Measurements from ENCODE around the gene PCGF2. TPM values are rescaled to one million over a fixed set of nuclear protein-coding genes. Genes with fewer than 3 reads are reported as not detected.

The PCGF2 gene
- total RNA-seq, 1 experiment from 2014 or later, result 43.9 TPM

GRCh38 chr17:38738686-38739085 is 9.4 kb downstream of the PCGF2 start:
- ATAC-seq (no peak), DNase-seq (ENCODE audit: low read depth, low spot score) (no peak)
- Histone ChIP-seq H3K27ac (ENCODE audit: low read length) (no peak overlapping the region), H3K36me3 (ENCODE audit: control insufficient read depth, insufficient read depth, low read length) (no peaks in the 10 kb centered on the region; the same call in 1 of the 2 replicates), H3K27me3 (ENCODE audit: control insufficient read depth, insufficient read depth, low read length) (no peaks in the 10 kb centered on the region), H3K4me3 (ENCODE audit: low read depth in 2 of 2, low read length in 2 of 2) (no peak overlapping the region), H3K9me3 (ENCODE audit: control insufficient read depth, insufficient read depth, low read depth, low read length) (no peaks in the 10 kb centered on the region), H3K4me1 (ENCODE audit: control insufficient read depth, insufficient read depth, low read length) (peaks cover 31% of the 10 kb centered on the region)
- POLR2A ChIA-PET, result no interaction called here
- in situ Hi-C loops (cut with HindIII; ENCODE audit: low pct_unique_long_range_greater_than_20kb, low sequenced_read_pairs), result no loop called here
- intact Hi-C loops (cut with micrococcal nuclease; ENCODE audit: unreplicated experiment), result no loop called here
- CTCF ChIA-PET, result interaction anchor here (0.5 kb wide), 1 partner anchor 225 kb away, joined by 4 read pairs; no protein-coding TSS in a partner anchor
- BruUV-seq (replicated peaks), result no TSS peak
- TF ChIP-seq CTCF (IDR thresholded peaks at IDR 0.05), result no peak
- TF ChIP-seq SIN3A (IDR thresholded peaks at IDR 0.05; ENCODE audit: borderline replicate concordance, insufficient read depth, low read depth, low read length), result no peak
- TF ChIP-seq POLR2AphosphoS5 (IDR thresholded peaks at IDR 0.05; ENCODE audit: low read depth, low read length), result no peak
- TF ChIP-seq TCF7L2 (IDR thresholded peaks at IDR 0.05; ENCODE audit: low read depth, low read length), result no peak
- TF ChIP-seq REST (IDR thresholded peaks at IDR 0.05; ENCODE audit: insufficient read depth in 1 of 2, low read depth in 2 of 2, low read length in 1 of 2), result no peak

GRCh38 chr17:38738007-38738662 is 10.0 kb downstream of the PCGF2 start:
- Histone ChIP-seq H3K4me3 (ENCODE audit: low read depth in 2 of 2, low read length in 2 of 2) (no peak overlapping the region), H3K4me1 (ENCODE audit: control insufficient read depth, insufficient read depth, low read length) (peaks cover 29% of the 10 kb centered on the region), H3K27ac (ENCODE audit: low read length) (no peak overlapping the region), H3K27me3 (ENCODE audit: control insufficient read depth, insufficient read depth, low read length) (no peaks in the 10 kb centered on the region), H3K36me3 (ENCODE audit: control insufficient read depth, insufficient read depth, low read length) (no peaks in the 10 kb centered on the region; the same call in 1 of the 2 replicates), H3K9me3 (ENCODE audit: control insufficient read depth, insufficient read depth, low read depth, low read length) (no peaks in the 10 kb centered on the region)
- ATAC-seq, result no peak
- BruUV-seq (replicated peaks), result no TSS peak
- in situ Hi-C loops (cut with HindIII; ENCODE audit: low pct_unique_long_range_greater_than_20kb, low sequenced_read_pairs) (no loop called here), intact Hi-C loops (cut with micrococcal nuclease; ENCODE audit: unreplicated experiment) (no loop called here)
- POLR2A ChIA-PET, result no interaction called here
- no peak for DNase-seq (ENCODE audit: low read depth, low spot score)
- CTCF ChIA-PET, result no interaction called here
- TF ChIP-seq CTCF (IDR thresholded peaks at IDR 0.05) (no peak), POLR2AphosphoS5 (IDR thresholded peaks at IDR 0.05; ENCODE audit: low read depth, low read length) (no peak), REST (IDR thresholded peaks at IDR 0.05; ENCODE audit: insufficient read depth in 1 of 2, low read depth in 2 of 2, low read length in 1 of 2) (no peak), TCF7L2 (IDR thresholded peaks at IDR 0.05; ENCODE audit: low read depth, low read length) (no peak), SIN3A (IDR thresholded peaks at IDR 0.05; ENCODE audit: borderline replicate concordance, insufficient read depth, low read depth, low read length) (no peak)
